ENCODE results near the gene AATK. TPM values are rescaled to one million over a fixed set of nuclear protein-coding genes. Genes with fewer than 3 reads are reported as not detected.

The AATK gene
- total and polyA plus RNA-seq, 2 of the 13 experiments (the other 11 are each of a cell fraction or from before 2014, with no cell fraction given) = 2.9 to 8.4 TPM

GRCh38 chr17:81081222-81082176 is 84.5 kb downstream of the AATK start (continued):
- TF ChIP-seq ZBTB40 (IDR thresholded peaks at IDR 0.05) (no peak), ZBTB40 (CRISPR knock-in tag; IDR thresholded peaks at IDR 0.05) (peak; percentile 49; the same call in 1 of the 2 replicates), NR2C2 (CRISPR knock-in tag; IDR thresholded peaks at IDR 0.05; ENCODE audit: borderline replicate concordance) (no peak), ZNF430 (CRISPR knock-in tag; IDR thresholded peaks at IDR 0.05) (no peak), ZNF276 (CRISPR knock-in tag; IDR thresholded peaks at IDR 0.05; ENCODE audit: low read depth) (no peak)

Data from HepG2 (cell line).